GM18505 (cell line): ENCODE data around the gene MYO18A.

Experiments
- ATAC-seq: cut with Tn5 transposase; IDR thresholded peaks from one replicate; pipeline ENCODE4 v1.9.1; 2021; ENCODE audit not compliant: unreplicated experiment
- POLR2A ChIP-seq: IDR thresholded peaks from 4 replicates; pipeline ENCODE4 v1.6.1; 2011; ENCODE audit warnings: borderline replicate concordance; ENCODE audit not compliant: insufficient read depth, insufficient read length; ENCODE audit errors: extremely low read depth

MYO18A gene

GRCh38 chr17:29085223-29085622, 95.0 kb downstream of the MYO18A start:
- ATAC-seq = no peak
- TF ChIP-seq POLR2A = no peak

- ATAC-seq = no peak
- TF ChIP-seq POLR2A = no peak
Observed at GRCh38 chr17:29084541-29085146, 95.6 kb downstream of the MYO18A start.

GRCh38 chr17:29080965-29081364, 99.2 kb downstream of the MYO18A start:
- ATAC-seq = no peak
- TF ChIP-seq POLR2A = no peak

- no peak for ATAC-seq
- no peak for TF ChIP-seq POLR2A
Observed at GRCh38 chr17:29080323-29080722, 99.9 kb downstream of the MYO18A start.

- ATAC-seq = no peak
- no peak for TF ChIP-seq POLR2A
Observed at GRCh38 chr17:29079887-29080286, 100.3 kb downstream of the MYO18A start.

GRCh38 chr17:29079433-29079832, 100.8 kb downstream of the MYO18A start:
- TF ChIP-seq POLR2A = no peak
- no peak for ATAC-seq

GRCh38 chr17:29078183-29079045, 101.8 kb downstream of the MYO18A start:
- TF ChIP-seq POLR2A = no peak
- no peak for ATAC-seq

- no peak for ATAC-seq
- no peak for TF ChIP-seq POLR2A
Observed at GRCh38 chr17:29077320-29077719, 102.9 kb downstream of the MYO18A start.

- no peak for TF ChIP-seq POLR2A
- ATAC-seq = no peak
Observed at GRCh38 chr17:29076722-29077121, 103.5 kb downstream of the MYO18A start.

GRCh38 chr17:29076087-29076486, 104.1 kb downstream of the MYO18A start:
- no peak for TF ChIP-seq POLR2A
- ATAC-seq = no peak

GRCh38 chr17:29074488-29074887, 105.7 kb downstream of the MYO18A start:
- TF ChIP-seq POLR2A = no peak
- no peak for ATAC-seq

- TF ChIP-seq POLR2A = no peak
Observed at GRCh38 chr17:29073520-29073919, 106.7 kb downstream of the MYO18A start.

GRCh38 chr17:29073045-29073444, 107.2 kb downstream of the MYO18A start:
- no peak for ATAC-seq
- no peak for TF ChIP-seq POLR2A

More at GRCh38 chr17:29073520-29073919, 106.7 kb downstream of the MYO18A start:
- no peak for ATAC-seq

- TF ChIP-seq POLR2A = no peak
- no peak for ATAC-seq
Observed at GRCh38 chr17:29071303-29071702, 108.9 kb downstream of the MYO18A start.
